HL-60 (cell line): Measurements from ENCODE around the gene AP2A2.

Source experiments
- DNase-seq, 2 experiments: peaks; one replicate each; pipeline ENCODE4 v3.0.0-alpha.2; 2010 to 2020; ENCODE audit warnings: low read depth in 1 of 2, low spot score in 1 of 2
- H3K27ac ChIP-seq: fragments of 250-450 bp; sonication (Bioruptor Pico); replicated peaks from 2 replicates; pipeline ENCODE4 v1.5.1; 2020; ENCODE audit warnings: mild to moderate bottlenecking, moderate library complexity
- H3K27me3 ChIP-seq: fragments of 250-450 bp; sonication (Bioruptor Pico); 2 replicates; pipeline ENCODE4 v1.5.1; 2021; ENCODE audit warnings: mild to moderate bottlenecking, moderate library complexity; ENCODE audit not compliant: insufficient read depth, poor library complexity, severe bottlenecking
- H3K4me3 ChIP-seq: replicated peaks from 2 replicates; pipeline ENCODE4 v1.5.1; 2011; ENCODE audit warnings: mild to moderate bottlenecking, control low read depth, low read length; ENCODE audit not compliant: insufficient read depth
- GABPA ChIP-seq: IDR thresholded peaks from 2 replicates; pipeline ENCODE4 v1.6.1; 2012; ENCODE audit warnings: low read depth
- POLR2AphosphoS5 ChIP-seq: IDR thresholded peaks from 2 replicates; pipeline ENCODE4 v1.6.1; 2012; ENCODE audit warnings: low read depth
- SPI1 ChIP-seq: IDR thresholded peaks from 2 replicates; pipeline ENCODE4 v1.6.1; 2012; ENCODE audit warnings: low read depth, mild to moderate bottlenecking, borderline replicate concordance
- TF ChIP-seq, protein P1 (sequence below): IDR thresholded peaks from 2 replicates; pipeline ENCODE4 v1.6.1; 2012; ENCODE audit warnings: low read depth; ENCODE audit not compliant: insufficient replicate concordance
- TF ChIP-seq, protein P2 (sequence below): IDR thresholded peaks from one replicate; pipeline ENCODE4 v1.5.1; 2011; ENCODE audit warnings: low read length, control low read depth, inconsistent platforms; ENCODE audit not compliant: insufficient read depth

The AP2A2 gene

DNA sequence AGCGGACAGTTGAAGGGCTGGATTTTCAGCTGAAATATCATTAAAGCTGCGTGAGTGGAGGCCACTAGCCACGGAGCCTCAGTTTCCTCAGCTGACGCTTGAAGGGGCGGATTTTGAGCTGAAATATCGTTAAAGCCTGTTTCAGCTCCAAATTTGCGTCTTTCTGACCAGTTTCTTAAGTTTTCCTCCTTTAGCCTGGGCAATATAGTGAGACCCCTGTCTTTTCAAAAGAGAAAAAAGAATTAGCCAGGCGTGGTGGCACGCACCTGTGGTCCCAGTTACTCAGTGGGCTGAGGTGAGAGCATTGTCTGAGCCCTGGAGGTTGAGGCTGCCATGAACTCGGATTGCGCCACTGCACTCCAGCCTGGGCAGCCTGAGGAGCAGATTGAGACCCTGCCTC, 3.7 kb downstream of the AP2A2 start:
- no peaks in the 10 kb centered on the region for H3K27me3 ChIP-seq
- H3K27ac ChIP-seq, result no peak overlapping the region
- DNase-seq, result no peak
- H3K4me3 ChIP-seq, result no peak overlapping the region
- no peak for TF ChIP-seq SPI1
- TF ChIP-seq GABPA, result no peak
- TF ChIP-seq, protein P1, sequence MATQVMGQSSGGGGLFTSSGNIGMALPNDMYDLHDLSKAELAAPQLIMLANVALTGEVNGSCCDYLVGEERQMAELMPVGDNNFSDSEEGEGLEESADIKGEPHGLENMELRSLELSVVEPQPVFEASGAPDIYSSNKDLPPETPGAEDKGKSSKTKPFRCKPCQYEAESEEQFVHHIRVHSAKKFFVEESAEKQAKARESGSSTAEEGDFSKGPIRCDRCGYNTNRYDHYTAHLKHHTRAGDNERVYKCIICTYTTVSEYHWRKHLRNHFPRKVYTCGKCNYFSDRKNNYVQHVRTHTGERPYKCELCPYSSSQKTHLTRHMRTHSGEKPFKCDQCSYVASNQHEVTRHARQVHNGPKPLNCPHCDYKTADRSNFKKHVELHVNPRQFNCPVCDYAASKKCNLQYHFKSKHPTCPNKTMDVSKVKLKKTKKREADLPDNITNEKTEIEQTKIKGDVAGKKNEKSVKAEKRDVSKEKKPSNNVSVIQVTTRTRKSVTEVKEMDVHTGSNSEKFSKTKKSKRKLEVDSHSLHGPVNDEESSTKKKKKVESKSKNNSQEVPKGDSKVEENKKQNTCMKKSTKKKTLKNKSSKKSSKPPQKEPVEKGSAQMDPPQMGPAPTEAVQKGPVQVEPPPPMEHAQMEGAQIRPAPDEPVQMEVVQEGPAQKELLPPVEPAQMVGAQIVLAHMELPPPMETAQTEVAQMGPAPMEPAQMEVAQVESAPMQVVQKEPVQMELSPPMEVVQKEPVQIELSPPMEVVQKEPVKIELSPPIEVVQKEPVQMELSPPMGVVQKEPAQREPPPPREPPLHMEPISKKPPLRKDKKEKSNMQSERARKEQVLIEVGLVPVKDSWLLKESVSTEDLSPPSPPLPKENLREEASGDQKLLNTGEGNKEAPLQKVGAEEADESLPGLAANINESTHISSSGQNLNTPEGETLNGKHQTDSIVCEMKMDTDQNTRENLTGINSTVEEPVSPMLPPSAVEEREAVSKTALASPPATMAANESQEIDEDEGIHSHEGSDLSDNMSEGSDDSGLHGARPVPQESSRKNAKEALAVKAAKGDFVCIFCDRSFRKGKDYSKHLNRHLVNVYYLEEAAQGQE, result no peak
- TF ChIP-seq, protein P2, sequence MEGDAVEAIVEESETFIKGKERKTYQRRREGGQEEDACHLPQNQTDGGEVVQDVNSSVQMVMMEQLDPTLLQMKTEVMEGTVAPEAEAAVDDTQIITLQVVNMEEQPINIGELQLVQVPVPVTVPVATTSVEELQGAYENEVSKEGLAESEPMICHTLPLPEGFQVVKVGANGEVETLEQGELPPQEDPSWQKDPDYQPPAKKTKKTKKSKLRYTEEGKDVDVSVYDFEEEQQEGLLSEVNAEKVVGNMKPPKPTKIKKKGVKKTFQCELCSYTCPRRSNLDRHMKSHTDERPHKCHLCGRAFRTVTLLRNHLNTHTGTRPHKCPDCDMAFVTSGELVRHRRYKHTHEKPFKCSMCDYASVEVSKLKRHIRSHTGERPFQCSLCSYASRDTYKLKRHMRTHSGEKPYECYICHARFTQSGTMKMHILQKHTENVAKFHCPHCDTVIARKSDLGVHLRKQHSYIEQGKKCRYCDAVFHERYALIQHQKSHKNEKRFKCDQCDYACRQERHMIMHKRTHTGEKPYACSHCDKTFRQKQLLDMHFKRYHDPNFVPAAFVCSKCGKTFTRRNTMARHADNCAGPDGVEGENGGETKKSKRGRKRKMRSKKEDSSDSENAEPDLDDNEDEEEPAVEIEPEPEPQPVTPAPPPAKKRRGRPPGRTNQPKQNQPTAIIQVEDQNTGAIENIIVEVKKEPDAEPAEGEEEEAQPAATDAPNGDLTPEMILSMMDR, result no peak
- TF ChIP-seq POLR2AphosphoS5, result no peak

DNA sequence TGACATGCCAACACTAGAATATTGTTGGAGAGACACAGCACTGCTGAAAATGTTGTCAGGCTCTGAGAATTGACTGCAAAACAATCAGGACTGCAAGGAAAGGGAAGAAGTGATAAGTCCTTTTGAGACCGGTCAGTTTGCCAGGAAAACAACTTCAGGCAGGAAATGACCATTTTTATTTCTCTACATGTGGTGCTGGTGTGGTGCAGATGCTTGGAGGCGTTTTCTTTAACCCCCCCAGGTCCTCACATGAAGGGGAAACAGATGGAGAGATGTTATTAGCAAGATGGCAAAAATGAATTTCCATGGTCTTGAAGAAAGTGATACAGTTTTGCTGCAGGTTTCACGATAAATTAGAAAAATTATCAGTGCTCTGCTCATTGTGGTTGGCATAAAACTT, 5.7 kb downstream of the AP2A2 start:
- no peaks in the 10 kb centered on the region for H3K27me3 ChIP-seq
- TF ChIP-seq, protein P1, result no peak
- TF ChIP-seq, protein P2, result no peak
- no peak for TF ChIP-seq POLR2AphosphoS5
- TF ChIP-seq SPI1, result no peak
- TF ChIP-seq GABPA, result no peak
- H3K4me3 ChIP-seq, result no peak overlapping the region
- DNase-seq, result no peak
- no peak overlapping the region for H3K27ac ChIP-seq

DNA sequence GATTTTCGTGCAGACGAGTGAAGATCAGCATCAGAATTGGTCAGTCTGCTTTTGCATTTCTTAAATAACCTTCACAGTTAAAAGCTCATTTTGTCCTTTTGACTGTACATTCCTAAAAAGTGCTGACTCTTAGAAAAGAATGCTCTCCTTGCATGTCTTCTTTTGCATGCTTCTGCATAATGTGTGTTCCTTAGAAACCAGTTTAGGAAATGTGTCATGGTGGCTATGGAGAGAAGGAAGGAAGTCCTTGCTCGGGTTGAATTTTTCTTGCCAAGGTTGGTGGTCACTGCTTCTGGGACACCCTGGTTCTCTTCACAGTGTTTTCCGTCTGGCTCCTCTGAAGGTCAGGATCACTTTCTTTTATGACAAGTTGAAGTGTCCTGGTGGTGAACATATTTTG, 6.8 kb downstream of the AP2A2 start:
- TF ChIP-seq, protein P1, result no peak
- TF ChIP-seq SPI1 (no peak), GABPA (no peak)
- TF ChIP-seq, protein P2, result no peak
- Histone ChIP-seq H3K4me3 (no peak overlapping the region), H3K27ac (no peak overlapping the region), H3K27me3 (no peaks in the 10 kb centered on the region)
- no peak for DNase-seq
